Psoas muscle (tissue), 8 donors: ENCODE results near the gene ARL15. TPM values are rescaled to one million over a fixed set of nuclear protein-coding genes. Genes with fewer than 3 reads are reported as not detected.

ENCODE experiments used
- ATAC-seq, 4 donors: fragments of 200-7000 bp; cut with Tn5 transposase; one replicate each; pipeline ENCODE4 v1.9.1; 2020; ENCODE audit warnings: moderate library complexity in 3 of 4, mild to moderate bottlenecking in 2 of 4
- DNase-seq, 2 donors: peaks; one replicate each; pipeline ENCODE4 v3.0.0-alpha.2; 2020
- H3K27ac ChIP-seq: fragments of 200-600 bp; one replicate; pipeline ENCODE4 v1.8.0; 2022
- H3K27me3 ChIP-seq, 3 donors: fragments of 200-600 bp in 1 of 3; one replicate each; pipeline versions ENCODE4 v1.6.1 to v1.8.0; 2013 to 2022; ENCODE audit warnings: low read length in 2 of 3, mild to moderate bottlenecking in 2 of 3, moderate library complexity in 1 of 3; ENCODE audit not compliant: insufficient read depth in 3 of 3
- H3K36me3 ChIP-seq, 2 donors: fragments of 200-600 bp in 1 of 2; one replicate each; pipeline versions ENCODE4 v1.6.1 to v1.8.0; 2013 to 2022; ENCODE audit warnings: low read depth in 1 of 2, mild to moderate bottlenecking in 1 of 2, moderate library complexity in 1 of 2; ENCODE audit not compliant: insufficient read depth in 1 of 2
- H3K4me1 ChIP-seq: fragments of 200-600 bp; one replicate; pipeline ENCODE4 v1.8.0; 2022
- H3K4me3 ChIP-seq: fragments of 200-600 bp; one replicate; pipeline ENCODE4 v1.8.0; 2022; ENCODE audit warnings: mild to moderate bottlenecking
- H3K9me3 ChIP-seq: fragments of 200-600 bp; one replicate; pipeline ENCODE4 v1.8.0; 2022
- WGBS, 3 donors: extraction: QIAGEN DNeasy Blood & Tissue Kit; methylation state at CpG; one replicate each; pipeline versions ENCODE4 v1.1.6 to v1.1.7; 2013; 5-methylcytosine and 5-hydroxymethylcytosine counted together
- intact Hi-C, 2 donors: fragments of 100-400 bp; cut with DNase I; formaldehyde crosslinking; loops; one replicate each; pipeline versions ENCODE4 v1.11.0 to v1.14.2; 2022
- polyA plus RNA-seq, 3 donors: library from polyadenylated mRNA; stranded (reverse); fragments of 200-250 nt; gene quantifications; one replicate each; pipeline ENCODE4 v1.2.3, GENCODE V29; 2013
- total RNA-seq, 4 donors: library from RNA; stranded (reverse); fragmentation: NEBNext Ultra II Directional in 2 of 4; extraction: Animal tissue kit (Norgen Biotek cat#: 25700) in 2 of 4; gene quantifications; one replicate each; pipeline versions ENCODE4 v1.2.1 to v1.2.4, GENCODE V29; 2021 to 2023
- TF ChIP-seq, protein P1 (sequence below): fragments of 200-600 bp; IDR thresholded peaks from one replicate; pipeline ENCODE4 v1.8.0; 2022; ENCODE audit warnings: antibody characterized with exemption
- donor health status: healthy with polysubstance abuse.
- donor health status: DM: no; HTN: no; CAD: no; lungs with moderate emphysema.
- donor health status: Bipolar disorder and iron deficiency.
- donor health status: healthy.
- donor health status: DM: yes; HTN: yes; CAD: no.
- donor health status: DM: no; HTN: no; CAD: no.
- donor health status: DM: no; HTN: no; CAD: no.
- donor health status: DM: yes; HTN: yes; CAD: no.

ARL15 gene
- total and polyA plus RNA-seq, 7 donors, result 2.5 to 8.9 (median 4.6) TPM

DNA sequence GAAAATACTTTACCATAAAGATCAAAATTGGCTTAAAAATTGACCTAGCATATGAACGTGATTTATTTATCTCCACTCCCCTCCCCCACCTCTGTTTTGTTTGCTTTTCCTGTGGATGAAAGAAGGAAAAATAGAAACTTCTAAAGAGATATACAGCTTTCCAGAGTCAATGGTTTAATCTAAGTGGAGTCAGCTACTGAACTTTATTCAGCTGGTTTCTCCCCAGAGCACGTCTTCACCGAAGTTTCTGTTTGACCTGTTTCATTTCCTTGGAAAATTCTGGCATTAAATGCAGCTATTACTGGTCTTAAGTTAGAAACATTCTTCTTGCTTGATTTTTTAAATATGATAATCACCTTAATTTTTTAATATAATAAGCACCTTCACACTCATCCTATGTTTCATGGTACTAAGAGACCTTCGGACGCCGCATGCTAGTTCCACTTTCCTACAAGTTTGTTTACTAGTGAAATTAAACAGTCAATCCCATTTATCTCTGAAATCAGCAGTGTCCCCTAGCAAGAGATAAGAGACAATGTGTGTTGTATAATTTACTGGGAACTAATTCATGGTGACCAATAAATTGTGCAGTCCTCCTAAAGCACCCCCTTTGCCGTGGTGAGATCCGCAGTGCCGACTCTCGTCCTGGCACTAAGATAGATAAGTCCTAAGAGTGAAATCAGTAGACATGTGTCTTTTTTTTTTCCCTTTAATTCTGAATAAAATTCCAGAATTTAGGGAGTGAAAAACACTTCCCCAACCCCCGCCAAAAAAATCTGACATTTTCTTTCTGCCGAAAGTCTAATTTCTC is 89.9 kb downstream of the ARL15 start:
- Histone ChIP-seq H3K4me1 (no peaks in the 10 kb centered on the region), H3K27ac (no peak overlapping the region), H3K9me3 (no peaks in the 10 kb centered on the region), H3K4me3 (peak overlapping the region; percentile 21), H3K27me3 (no peaks in the 10 kb centered on the region), H3K36me3 (no peaks in the 10 kb centered on the region)
- intact Hi-C loops, result loop anchor here (10.0 kb wide), 2 partner anchors 796 to 1046 kb away; no protein-coding TSS in a partner anchor
- TF ChIP-seq, protein P1, sequence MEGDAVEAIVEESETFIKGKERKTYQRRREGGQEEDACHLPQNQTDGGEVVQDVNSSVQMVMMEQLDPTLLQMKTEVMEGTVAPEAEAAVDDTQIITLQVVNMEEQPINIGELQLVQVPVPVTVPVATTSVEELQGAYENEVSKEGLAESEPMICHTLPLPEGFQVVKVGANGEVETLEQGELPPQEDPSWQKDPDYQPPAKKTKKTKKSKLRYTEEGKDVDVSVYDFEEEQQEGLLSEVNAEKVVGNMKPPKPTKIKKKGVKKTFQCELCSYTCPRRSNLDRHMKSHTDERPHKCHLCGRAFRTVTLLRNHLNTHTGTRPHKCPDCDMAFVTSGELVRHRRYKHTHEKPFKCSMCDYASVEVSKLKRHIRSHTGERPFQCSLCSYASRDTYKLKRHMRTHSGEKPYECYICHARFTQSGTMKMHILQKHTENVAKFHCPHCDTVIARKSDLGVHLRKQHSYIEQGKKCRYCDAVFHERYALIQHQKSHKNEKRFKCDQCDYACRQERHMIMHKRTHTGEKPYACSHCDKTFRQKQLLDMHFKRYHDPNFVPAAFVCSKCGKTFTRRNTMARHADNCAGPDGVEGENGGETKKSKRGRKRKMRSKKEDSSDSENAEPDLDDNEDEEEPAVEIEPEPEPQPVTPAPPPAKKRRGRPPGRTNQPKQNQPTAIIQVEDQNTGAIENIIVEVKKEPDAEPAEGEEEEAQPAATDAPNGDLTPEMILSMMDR, result no peak
- DNase-seq (no peak), ATAC-seq (no peak)
- 77 to 85% (median 83%) methylated on average over 12 of the region's 12 CpGs for WGBS, 3 donors

DNA sequence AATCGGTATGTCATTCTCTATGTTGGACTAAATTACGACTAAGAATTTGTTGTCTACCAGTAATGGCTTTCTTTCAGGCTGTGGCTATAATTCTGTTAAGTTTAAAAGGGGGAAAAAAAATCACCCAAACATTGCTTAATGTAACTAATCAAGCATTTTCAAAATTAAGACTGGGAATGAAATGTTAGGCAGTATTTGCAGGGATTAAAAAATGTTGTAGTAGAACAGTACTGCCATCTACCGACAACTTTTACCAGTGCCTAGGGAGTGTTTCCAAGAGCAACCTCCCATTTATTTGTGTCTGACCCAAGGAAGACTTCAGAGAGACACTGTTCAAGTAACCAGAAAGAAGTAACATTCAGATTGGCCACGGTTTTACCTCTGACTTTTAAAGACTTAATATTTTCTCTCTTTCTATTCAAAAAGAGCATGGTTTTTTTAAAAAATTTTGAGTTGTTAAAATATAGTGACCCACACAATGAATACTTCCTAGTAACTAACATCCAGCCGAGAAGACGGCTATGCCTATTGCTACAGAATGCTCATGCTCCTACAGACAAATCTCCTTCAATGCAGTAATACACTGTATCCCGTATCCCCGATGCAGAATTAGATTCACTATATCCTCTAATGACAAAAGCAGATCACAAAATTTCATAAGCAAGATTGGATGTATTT is 92.4 kb downstream of the ARL15 start:
- H3K36me3 ChIP-seq, result no peaks in the 10 kb centered on the region
- H3K27ac ChIP-seq, result no peak overlapping the region
- H3K27me3 ChIP-seq, result no peaks in the 10 kb centered on the region
- H3K9me3 ChIP-seq, result no peaks in the 10 kb centered on the region
- ATAC-seq (peak; percentile 62 to 85 (median 78)), DNase-seq (no peak)
- TF ChIP-seq, protein P1, result peak; percentile 82
- WGBS, 3 donors, result 45 to 58% (median 47%) methylated on average over 8 of the region's 8 CpGs
- no peaks in the 10 kb centered on the region for H3K4me1 ChIP-seq
- intact Hi-C loops, result loop anchor here (5.0 to 10.0 kb wide), 5 partner anchors 233 to 1273 kb away; partner anchors contain the start of gene FST (in 1 of the 2)
- no peak overlapping the region for H3K4me3 ChIP-seq

DNA sequence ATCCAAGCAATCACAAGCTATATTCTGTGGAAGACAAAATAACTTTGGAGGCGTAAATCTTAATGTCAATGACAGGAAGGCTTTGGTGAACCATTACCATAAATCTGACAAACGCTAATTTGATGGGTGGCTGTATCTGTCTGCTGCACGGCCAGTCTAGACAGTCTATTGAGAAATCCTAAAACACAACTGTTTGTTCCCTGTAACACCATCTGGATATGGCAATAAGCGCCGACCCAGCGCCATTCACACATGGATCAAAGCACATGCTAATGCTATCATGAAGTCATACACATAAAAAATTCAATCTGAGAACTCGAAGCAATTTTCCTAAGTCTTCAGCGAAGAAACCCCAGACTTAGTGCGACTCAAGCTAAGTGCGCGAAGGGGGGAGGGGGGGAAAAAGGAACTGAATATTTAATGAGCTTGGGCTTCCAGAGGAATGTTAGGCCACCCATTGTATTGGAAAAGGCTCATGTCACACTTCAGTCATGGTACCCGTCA is 95.1 kb downstream of the ARL15 start:
- Histone ChIP-seq H3K4me1 (no peaks in the 10 kb centered on the region), H3K27me3 (no peaks in the 10 kb centered on the region), H3K4me3 (no peak overlapping the region), H3K27ac (no peak overlapping the region), H3K9me3 (no peaks in the 10 kb centered on the region), H3K36me3 (no peaks in the 10 kb centered on the region)
- 85 to 88% (median 88%) methylated on average over 12 of the region's 12 CpGs for WGBS, 3 donors
- ATAC-seq (no peak), DNase-seq (no peak)
- intact Hi-C loops, result loop anchor here (5.0 to 10.0 kb wide), 5 partner anchors 230 to 1270 kb away; partner anchors contain the start of gene FST (in 1 of the 2)
- TF ChIP-seq, protein P1, result no peak

DNA sequence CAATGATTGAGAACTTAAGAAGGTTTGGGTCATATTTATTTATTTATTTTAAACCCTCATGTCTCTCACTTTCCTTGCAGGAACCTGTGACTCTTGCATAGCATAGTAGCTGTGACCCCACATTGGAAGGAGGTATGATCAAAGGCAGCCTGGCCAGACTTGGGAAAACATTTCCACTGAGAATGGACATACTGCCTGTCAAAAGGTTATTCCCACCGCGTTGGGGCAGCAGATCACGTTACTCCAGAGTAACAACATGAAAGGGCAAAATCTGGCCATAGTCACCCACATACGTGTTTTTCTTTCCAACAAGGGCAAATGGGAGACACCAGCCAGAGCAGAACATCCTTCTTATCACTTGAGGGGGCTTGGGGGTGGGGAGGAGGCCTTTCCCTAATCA is 95.7 kb downstream of the ARL15 start:
- Histone ChIP-seq H3K27me3 (no peaks in the 10 kb centered on the region), H3K4me1 (no peaks in the 10 kb centered on the region), H3K9me3 (no peaks in the 10 kb centered on the region), H3K4me3 (no peak overlapping the region), H3K27ac (no peak overlapping the region), H3K36me3 (no peaks in the 10 kb centered on the region)
- WGBS, 3 donors, result 78 to 81% (median 81%) methylated on average over 4 of the region's 4 CpGs
- ATAC-seq (no peak), DNase-seq (no peak)
- TF ChIP-seq, protein P1, result no peak
- intact Hi-C loops, result loop anchor here (5.0 to 10.0 kb wide), 5 partner anchors 230 to 1270 kb away; partner anchors contain the start of gene FST (in 1 of the 2)
